22Rv1 (cell line): ENCODE results near the gene BET1.

Experiments used
- ZFX ChIP-seq: fragments of 450-650 bp; IDR thresholded peaks from 2 replicates; pipeline ENCODE4 v1.6.1; 2017; ENCODE audit warnings: antibody characterized with exemption, borderline replicate concordance
- TF ChIP-seq, protein P1 (sequence below): fragments of 450-650 bp; IDR thresholded peaks from 2 replicates; pipeline ENCODE4 v1.5.1; 2017; ENCODE audit warnings: mild to moderate bottlenecking

- TF ChIP-seq, protein P1, sequence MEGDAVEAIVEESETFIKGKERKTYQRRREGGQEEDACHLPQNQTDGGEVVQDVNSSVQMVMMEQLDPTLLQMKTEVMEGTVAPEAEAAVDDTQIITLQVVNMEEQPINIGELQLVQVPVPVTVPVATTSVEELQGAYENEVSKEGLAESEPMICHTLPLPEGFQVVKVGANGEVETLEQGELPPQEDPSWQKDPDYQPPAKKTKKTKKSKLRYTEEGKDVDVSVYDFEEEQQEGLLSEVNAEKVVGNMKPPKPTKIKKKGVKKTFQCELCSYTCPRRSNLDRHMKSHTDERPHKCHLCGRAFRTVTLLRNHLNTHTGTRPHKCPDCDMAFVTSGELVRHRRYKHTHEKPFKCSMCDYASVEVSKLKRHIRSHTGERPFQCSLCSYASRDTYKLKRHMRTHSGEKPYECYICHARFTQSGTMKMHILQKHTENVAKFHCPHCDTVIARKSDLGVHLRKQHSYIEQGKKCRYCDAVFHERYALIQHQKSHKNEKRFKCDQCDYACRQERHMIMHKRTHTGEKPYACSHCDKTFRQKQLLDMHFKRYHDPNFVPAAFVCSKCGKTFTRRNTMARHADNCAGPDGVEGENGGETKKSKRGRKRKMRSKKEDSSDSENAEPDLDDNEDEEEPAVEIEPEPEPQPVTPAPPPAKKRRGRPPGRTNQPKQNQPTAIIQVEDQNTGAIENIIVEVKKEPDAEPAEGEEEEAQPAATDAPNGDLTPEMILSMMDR, result no peak
- no peak for TF ChIP-seq ZFX
Observed at GRCh38 chr7:93948873-93949272, 55.3 kb downstream of the BET1 start.
